HG03108 (cell line): ENCODE results near the gene PRCC.

Source experiments
- ATAC-seq: cut with Tn5 transposase; IDR thresholded peaks from one replicate; pipeline ENCODE4 v1.9.1; 2021; ENCODE audit warnings: moderate library complexity; ENCODE audit not compliant: unreplicated experiment

Gene PRCC

DNA sequence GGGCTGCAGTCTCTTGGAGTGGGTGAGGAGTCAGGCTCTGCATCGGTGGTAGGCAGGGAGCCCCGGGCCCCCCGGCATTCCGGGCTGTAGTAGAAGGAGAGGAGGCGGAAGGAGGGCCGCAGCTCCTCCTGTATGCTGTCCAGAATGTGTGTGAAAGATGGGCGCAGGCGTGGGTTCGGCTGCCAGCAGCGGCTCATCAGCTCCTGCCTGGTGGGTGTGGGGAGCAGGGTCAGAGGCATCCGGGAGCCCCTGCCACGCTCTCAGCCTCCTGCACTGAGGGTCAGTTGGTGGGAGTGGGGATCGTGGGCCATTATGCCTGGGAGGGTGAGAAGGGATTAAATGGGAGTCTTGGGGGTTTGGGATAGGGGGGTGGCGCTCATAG lies 73.6 kb downstream of the PRCC start:
- ATAC-seq: no peak

DNA sequence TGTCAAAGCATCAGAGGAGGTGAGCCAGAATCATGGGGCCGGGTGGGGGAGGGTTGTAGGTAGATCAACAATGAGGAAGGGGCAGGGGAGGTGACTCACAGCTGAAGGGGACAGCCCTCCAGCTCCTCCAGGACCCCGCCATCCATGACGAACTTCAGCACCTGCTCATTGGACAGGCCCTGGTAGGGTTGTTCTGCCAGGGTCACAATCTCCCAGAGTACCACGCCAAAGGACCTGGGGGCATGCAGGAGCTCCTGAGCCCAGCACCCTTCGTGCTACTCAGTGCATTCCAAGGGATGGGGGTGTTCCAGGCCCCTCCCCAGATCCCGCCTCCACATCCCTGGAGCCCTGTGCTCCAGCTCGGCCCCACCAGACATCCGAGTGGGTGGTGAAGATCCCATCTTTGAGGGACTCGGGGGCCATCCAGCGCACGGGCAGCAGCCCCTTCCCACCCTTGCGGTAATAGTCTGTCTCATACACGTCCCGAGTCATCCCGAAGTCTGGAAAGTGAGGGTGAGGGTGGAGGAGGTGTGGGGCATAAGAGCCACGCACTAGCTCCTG lies 74.0 kb downstream of the PRCC start:
- no peak for ATAC-seq

DNA sequence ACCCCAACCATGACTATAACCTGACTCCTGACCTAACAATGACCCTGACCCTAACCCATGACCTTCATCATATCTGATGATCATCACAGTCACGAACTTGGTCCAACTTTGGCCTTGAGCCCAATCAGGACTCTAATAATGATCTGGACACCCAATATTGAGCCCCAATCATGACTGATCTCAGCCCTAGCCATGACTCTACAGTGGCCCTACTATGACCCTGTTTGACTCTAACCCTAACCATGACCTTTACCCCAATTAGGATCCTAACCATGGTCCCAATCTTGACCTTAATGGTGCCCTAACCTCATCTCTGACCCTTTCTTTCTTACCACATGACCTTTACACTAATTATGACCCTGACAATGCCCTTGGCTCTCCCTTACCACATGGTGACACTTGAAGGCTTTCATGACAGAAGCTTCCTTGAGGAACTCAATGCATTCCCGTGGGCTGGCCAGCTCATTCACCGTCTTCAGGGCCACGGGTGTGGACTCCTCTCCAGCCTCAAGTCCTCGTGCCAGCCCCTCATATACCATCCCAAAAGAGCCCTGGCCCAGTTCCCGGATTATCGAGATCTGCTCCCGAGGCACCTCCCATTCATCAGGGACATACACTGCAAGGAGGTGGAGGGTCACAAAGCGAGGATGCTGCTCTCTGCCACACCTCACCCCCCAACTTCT lies 75.4 kb downstream of the PRCC start:
- ATAC-seq: no peak

DNA sequence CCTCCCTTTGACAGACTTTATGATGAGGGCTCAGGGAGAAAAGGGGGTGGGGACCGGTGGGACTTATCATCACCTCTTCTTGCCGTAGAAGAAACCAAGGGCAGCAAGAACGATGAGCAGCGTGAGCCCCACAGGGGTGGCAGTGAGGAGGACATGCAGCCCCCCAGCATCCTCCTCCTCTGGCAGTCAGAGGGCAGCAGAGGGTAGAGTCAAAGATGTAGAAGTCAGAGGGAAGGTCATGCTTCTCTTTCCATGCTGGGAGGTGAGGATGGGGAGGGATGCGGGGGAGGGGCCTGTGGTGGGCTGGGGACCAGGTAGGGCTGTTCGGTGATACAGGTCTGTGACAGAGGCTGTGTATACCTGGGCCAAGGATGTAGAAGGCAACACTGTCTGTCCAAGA lies 76.8 kb downstream of the PRCC start:
- no peak for ATAC-seq

- ATAC-seq: no peak
Measured at GRCh38 chr1:156844638-156845037, 77.3 kb downstream of the PRCC start.

- no peak for ATAC-seq
Measured at GRCh38 chr1:156845055-156845952, 78.0 kb downstream of the PRCC start.

- no peak for ATAC-seq
Measured at GRCh38 chr1:156845953-156846545, 78.7 kb downstream of the PRCC start.

- no peak for ATAC-seq
Measured at GRCh38 chr1:156846643-156847042, 79.3 kb downstream of the PRCC start.

- ATAC-seq: no peak
Measured at GRCh38 chr1:156847591-156848460, 80.5 kb downstream of the PRCC start.

DNA sequence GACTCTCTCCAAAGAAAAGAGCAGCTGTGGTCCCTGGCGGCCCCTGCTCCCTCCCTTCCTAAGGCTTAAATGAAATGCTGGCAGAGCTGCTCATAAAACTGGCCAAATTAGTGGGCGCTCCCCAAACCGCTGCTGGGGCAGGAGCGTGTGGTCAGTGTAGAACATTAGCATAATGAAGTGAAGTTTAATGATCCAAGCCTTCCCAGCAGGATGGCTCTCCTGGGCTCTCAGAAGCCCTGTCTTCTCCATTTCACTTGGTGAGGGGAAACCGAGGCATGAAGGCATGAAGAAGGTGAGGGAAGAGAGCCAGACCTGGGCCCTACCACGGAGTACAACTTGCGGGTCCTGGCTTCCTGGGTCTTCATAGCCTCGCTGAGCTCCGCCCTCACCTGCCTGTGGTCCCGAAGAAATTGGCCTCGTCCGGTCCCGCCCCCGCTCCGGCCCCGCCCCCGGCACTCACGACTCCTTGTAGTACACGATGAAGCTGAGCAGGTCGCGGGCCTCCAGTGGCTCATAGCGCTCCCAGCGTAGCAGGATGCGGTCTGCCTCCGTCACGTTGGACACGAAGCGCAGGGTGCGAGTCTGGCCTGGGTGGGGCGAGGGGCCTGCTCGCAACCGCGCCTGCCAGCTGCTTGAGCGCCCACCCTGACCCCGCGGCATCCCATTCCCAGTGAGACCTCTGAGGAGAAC lies 81.3 kb downstream of the PRCC start:
- no peak for ATAC-seq

- no peak for ATAC-seq
Measured at GRCh38 chr1:156849151-156849496, 81.8 kb downstream of the PRCC start.
